ENCODE results near the gene MAMSTR. TPM values are rescaled to one million over a fixed set of nuclear protein-coding genes. Genes with fewer than 3 reads are reported as not detected.

The MAMSTR gene
- total and polyA plus RNA-seq, 9 of the 15 experiments (the other 6 are each of a cell fraction or from before 2014, with no cell fraction given): 0.08 to 1.00 (median 0.40) TPM; not detected in 1

GRCh38 chr19:48687776-48688175, 31.7 kb downstream of the MAMSTR start:
- H3K27ac ChIP-seq (ENCODE audit: extremely low read depth, low read depth, low read length): no peak overlapping the region
- no peak overlapping the region for H3K9ac ChIP-seq (ENCODE audit: insufficient read depth in 1 of 2, low read depth in 2 of 2, low read length in 2 of 2)
- no peaks in the 10 kb centered on the region for H3K9me1 ChIP-seq (ENCODE audit: control insufficient read depth, insufficient read depth, low read length)
- no peaks in the 10 kb centered on the region for H3K79me2 ChIP-seq (ENCODE audit: control insufficient read depth, insufficient read depth, low read length)
- H3K4me3 ChIP-seq: no peak overlapping the region
- H3K9me3 ChIP-seq (replicated peaks; ENCODE audit: control insufficient read depth, insufficient read depth, low read depth, low read length): no peaks in the 10 kb centered on the region
- ChIA-PET CTCF (ENCODE audit: low intra/inter-chr PET ratio) (no interaction called here), POLR2A (interaction anchor here (1.0 kb wide), 1 partner anchor 25 kb away, joined by 3 read pairs; no protein-coding TSS in a partner anchor)
- 44% methylated on average over 3 of the region's 3 CpGs for WGBS (ENCODE audit: insufficient coverage, low coverage, missing lambda C conversion rate)
- intact Hi-C loops (cut with micrococcal nuclease): no loop called here
- no peak for ATAC-seq
- H4K20me1 ChIP-seq (replicated peaks; ENCODE audit: control insufficient read depth, insufficient read depth, low read length): no peaks in the 10 kb centered on the region
- peaks cover 4 to 12% of the 10 kb centered on the region in 2 experiments; a peak in 3 of 5 replicates for H3K4me1 ChIP-seq (replicated peaks in 1 of 2; ENCODE audit: control insufficient read depth in 2 of 2, insufficient read depth in 2 of 2, low read length in 2 of 2)
- FAIRE-seq: no peak
- DNase-seq (ENCODE audit: extremely low read depth in 1 of 4, low spot score in 3 of 4): no peak
- TF ChIP-seq FOXK2 (conservative IDR thresholded peaks at IDR 0.05 in 1 of 2, IDR thresholded peaks at IDR 0.05 in 1 of 2; ENCODE audit: low read depth in 2 of 2) (no peak), PCBP2 (IDR thresholded peaks at IDR 0.05; ENCODE audit: low read depth, low read length, poor library complexity, severe bottlenecking) (no peak), HMGN3 (IDR thresholded peaks at IDR 0.05; ENCODE audit: borderline replicate concordance, extremely low read depth, insufficient read length, low read depth, low read length) (no peak), KLF13 (tag; IDR thresholded peaks at IDR 0.05; ENCODE audit: borderline replicate concordance, low read depth) (no peak), ZNF165 (CRISPR knock-in tag; IDR thresholded peaks at IDR 0.05; ENCODE audit: borderline replicate concordance) (no peak), ZNF217 (CRISPR knock-in tag; IDR thresholded peaks at IDR 0.05) (no peak), YY1 (IDR thresholded peaks at IDR 0.05; ENCODE audit: borderline replicate concordance in 1 of 3, control insufficient read depth in 1 of 3, extremely low read depth in 1 of 3, insufficient read depth in 3 of 3, insufficient read length in 1 of 3, insufficient replicate concordance in 2 of 3, low read depth in 1 of 3, low read length in 2 of 3) (no peak), KDM2B (CRISPR knock-in tag; IDR thresholded peaks at IDR 0.05) (no peak), FIP1L1 (IDR thresholded peaks at IDR 0.05; ENCODE audit: low read depth, low read length, poor library complexity, severe bottlenecking) (no peak), SNRNP70 (optimal IDR thresholded peaks at IDR 0.05; ENCODE audit: low read depth, low read length) (no peak), ZC3H8 (IDR thresholded peaks at IDR 0.05) (no peak), MTA1 (IDR thresholded peaks at IDR 0.05; ENCODE audit: borderline replicate concordance) (no peak), ZNF57 (CRISPR knock-in tag; IDR thresholded peaks at IDR 0.05) (no peak), ZNF785 (CRISPR knock-in tag; IDR thresholded peaks at IDR 0.05) (no peak), SAP30 (IDR thresholded peaks at IDR 0.05; ENCODE audit: borderline replicate concordance, insufficient read depth, low read depth, low read length, poor library complexity, severe bottlenecking) (no peak), ZNF583 (CRISPR knock-in tag; IDR thresholded peaks at IDR 0.05) (no peak), FOXM1 (IDR thresholded peaks at IDR 0.05; ENCODE audit: low read depth) (no peak), FOXM1 (CRISPR knock-in tag; IDR thresholded peaks at IDR 0.05; ENCODE audit: low read depth) (no peak), PHB2 (IDR thresholded peaks at IDR 0.05; ENCODE audit: low read depth) (no peak), BHLHE40 (IDR thresholded peaks at IDR 0.05; ENCODE audit: low read length) (no peak)
- no TSS peak for BruUV-seq (replicated peaks)
- no peaks in the 10 kb centered on the region for H3K36me3 ChIP-seq (ENCODE audit: control insufficient read depth, insufficient read depth, low read length)
- in situ Hi-C loops (cut with MboI): no loop called here
- H3K4me2 ChIP-seq (ENCODE audit: insufficient read depth, low read length): no peak overlapping the region
- H2AFZ ChIP-seq (ENCODE audit: low read depth, low read length): no peak overlapping the region
- H3K27me3 ChIP-seq (ENCODE audit: control insufficient read depth in 2 of 2, insufficient read depth in 2 of 2, low read length in 2 of 2): no peaks in the 10 kb centered on the region

Data from K562 (cell line).